HG02610 (cell line): ENCODE measurements around the gene FOXD4L1.
"Not testable (repeated sequence)": the region's sequence is repeated elsewhere in the genome, so short reads cannot be mapped to it uniquely, and the experiment has no call there.

Experiments used
- ATAC-seq: cut with Tn5 transposase; IDR thresholded peaks from one replicate; pipeline ENCODE4 v1.9.1; 2021; ENCODE audit warnings: mild to moderate bottlenecking, moderate library complexity; ENCODE audit not compliant: unreplicated experiment

The FOXD4L1 gene

DNA sequence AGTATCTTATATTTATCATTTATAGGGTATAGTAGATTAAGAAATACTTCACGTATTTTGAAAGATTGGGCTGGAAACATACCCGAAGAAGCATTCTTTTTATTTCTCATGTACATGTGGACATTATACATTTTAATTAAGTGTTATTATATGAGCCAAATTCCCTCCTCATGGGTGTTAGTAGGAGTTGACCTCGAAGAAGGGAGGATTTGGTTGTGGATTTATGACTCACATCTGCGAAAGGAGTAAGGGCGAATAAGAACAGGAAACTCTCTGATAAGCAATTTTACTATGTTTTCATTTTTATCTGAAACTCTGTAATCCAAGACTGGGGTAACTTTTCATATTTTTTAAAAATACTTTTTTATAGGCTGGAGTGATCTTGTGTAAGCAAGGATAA is 23.0 kb downstream of the FOXD4L1 start:
- ATAC-seq = not testable (repeated sequence)

DNA sequence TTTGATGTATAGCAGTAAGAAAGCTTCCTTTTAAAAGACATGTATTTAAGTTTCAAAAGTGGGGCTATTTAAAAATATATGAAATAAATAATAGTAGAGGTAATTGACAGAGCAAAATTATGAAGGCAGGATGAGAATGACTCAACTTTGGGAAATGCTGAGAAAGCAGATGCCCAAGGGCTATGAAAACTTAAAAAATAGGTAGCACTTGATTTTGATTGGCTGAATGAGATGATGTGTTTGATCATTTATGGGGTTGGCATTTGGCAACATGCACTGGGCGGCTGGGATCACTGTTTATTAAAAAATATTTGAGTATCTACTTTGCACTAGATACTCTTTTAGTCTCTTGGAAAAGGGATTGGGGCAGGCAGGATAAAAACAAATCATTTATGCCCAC is 26.5 kb downstream of the FOXD4L1 start:
- ATAC-seq = not testable (repeated sequence)

GRCh38 chr2:113527350-113528045 is 29.0 kb downstream of the FOXD4L1 start:
- ATAC-seq = peak; percentile 77

- ATAC-seq = not testable (repeated sequence)
These were observed 29.7 kb downstream of the FOXD4L1 start for GRCh38 chr2:113528126-113528525.

DNA sequence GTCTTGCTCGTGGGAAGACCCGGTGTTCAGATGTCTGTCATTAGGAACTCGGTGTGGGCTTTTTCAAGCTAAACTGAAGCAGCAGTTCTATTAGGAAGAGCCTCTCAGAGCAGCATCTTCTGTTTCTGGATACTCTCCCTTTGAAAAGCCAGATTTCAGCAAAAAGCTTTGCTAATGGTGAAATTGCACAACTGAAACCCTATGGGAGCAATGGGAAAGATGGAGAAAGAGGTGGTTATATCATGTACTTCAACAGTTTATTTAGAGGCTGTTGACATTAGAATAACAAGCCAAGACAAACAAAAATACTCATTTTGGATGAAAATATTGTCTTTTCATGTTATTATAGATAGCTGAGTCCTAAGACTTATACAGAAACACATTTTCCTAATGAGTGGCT is 30.4 kb downstream of the FOXD4L1 start:
- ATAC-seq = not testable (repeated sequence)

DNA sequence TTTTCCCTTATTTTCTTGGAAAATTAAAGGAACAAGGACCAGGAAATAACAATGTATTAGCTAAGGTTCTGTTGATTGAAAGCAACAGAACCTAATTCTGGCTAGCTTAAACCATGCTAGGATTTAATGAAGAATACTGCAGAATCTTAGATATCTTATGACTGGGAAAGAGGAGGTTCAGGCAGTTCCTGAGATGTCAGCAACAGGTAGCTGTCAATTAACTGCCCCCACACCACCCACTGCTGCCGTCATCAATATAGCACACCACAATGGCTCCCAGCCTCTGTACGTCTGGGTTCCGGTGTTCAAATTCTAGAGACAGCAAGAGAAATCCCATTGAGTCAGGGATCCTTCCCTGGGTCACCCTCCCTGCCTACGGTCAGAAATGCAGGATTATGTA is 34.5 kb downstream of the FOXD4L1 start:
- ATAC-seq = not testable (repeated sequence)

GRCh38 chr2:113536573-113536972 is 38.1 kb downstream of the FOXD4L1 start:
- ATAC-seq = not testable (repeated sequence)

DNA sequence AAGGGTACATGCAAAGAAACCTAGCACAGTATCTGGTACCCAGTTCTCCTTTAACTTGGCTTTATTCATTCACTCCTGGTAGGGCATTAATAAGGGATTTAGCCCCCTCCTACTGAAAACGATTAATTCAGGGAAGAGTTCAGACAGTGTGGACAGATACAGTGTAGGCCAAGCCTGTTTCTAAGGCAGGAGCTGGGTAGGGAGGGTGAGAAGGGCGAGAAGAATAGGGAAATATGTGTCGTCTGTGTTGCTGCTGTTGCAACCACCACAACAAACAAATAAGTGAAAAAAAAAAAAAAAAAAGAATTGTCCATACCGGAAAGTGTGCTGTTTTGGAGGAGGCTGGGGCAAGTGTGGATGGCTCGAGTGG is 42.4 kb downstream of the FOXD4L1 start:
- not testable (repeated sequence) for ATAC-seq

DNA sequence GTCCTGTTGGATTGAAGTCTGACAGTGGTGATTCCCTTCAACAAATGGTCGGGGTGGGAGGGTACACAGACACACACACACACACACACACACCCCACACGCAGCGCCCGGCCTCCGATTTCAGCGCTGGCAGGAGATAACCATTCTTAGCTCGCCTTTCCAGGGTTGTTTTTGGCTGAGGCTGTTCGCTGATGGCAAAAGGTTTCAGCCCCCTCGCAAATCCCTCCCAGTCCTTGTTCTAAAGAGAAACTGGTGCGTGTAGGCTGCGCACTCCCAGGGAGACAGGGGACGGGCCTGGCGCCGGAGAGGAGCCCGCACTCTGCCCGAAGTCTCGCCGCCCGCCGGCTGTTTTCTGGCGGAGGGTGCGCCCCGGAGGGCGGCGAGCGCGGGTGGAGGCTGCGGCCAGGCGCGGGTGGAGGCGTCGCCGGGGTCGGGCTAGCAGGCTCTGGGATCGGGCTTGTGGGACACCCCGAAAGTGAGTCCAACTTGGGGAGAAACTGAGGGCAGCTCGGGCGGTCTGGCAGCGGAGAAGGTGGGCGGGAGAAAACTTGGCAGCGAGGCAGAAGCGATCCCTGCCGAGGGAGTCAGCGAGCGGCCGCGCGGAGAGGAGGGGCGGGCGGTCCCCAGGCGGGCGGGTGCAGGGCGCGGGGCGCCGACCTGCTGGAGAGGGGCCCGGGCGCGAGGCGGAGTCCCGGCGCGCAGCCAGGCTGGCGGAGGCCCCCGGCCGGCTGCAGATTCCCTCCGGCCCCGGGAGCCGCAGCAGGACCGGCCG is 42.9 kb downstream of the FOXD4L1 start:
- not testable (repeated sequence) for ATAC-seq

GRCh38 chr2:113541976-113542485 is 43.6 kb downstream of the FOXD4L1 start:
- not testable (repeated sequence) for ATAC-seq

DNA sequence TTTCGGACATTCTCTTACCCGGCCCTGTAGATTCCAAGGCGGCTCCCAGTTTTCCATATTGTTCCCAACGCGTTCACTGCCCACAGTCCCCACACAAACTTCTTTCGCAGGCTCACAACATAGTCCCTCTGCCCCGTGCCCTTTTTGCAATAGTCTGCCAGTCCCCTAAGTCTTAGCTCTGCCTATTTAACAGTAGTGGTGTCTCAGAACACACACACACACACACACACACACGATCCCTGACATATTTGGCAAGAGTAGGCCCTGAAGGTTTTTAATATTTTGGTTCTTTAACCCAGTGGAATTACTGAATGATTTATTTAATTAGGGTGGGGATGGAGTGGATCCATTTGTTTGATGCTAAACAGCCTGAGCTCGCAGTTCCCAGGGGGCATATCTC is 44.1 kb downstream of the FOXD4L1 start:
- not testable (repeated sequence) for ATAC-seq
